GM12891 (cell line): ENCODE results near the gene OPN4.

Experiments
- DNase-seq: peaks from one replicate; pipeline ENCODE4 v3.0.0; 2011; ENCODE audit warnings: low spot score; ENCODE audit not compliant: insufficient read length
- FAIRE-seq: peaks from 2 replicates; lab custom pipeline; 2011; peaks lifted over from hg19 to GRCh38; lab: Jason Lieb, UNC
- PAX5 ChIP-seq: IDR thresholded peaks from 2 replicates; pipeline ENCODE4 v1.6.1; 2011; ENCODE audit warnings: low read length, moderate library complexity, mild to moderate bottlenecking; ENCODE audit not compliant: insufficient read depth, severe bottlenecking
- POLR2A ChIP-seq: IDR thresholded peaks from 2 replicates; pipeline ENCODE4 v1.6.1; 2011; ENCODE audit warnings: low read depth, low read length, control low read depth
- POLR2AphosphoS5 ChIP-seq: IDR thresholded peaks from 2 replicates; pipeline ENCODE4 v1.6.1; 2011; ENCODE audit warnings: low read depth, low read length, control low read depth
- POU2F2 ChIP-seq: IDR thresholded peaks from 2 replicates; pipeline ENCODE4 v1.6.1; 2011; ENCODE audit warnings: low read depth, mild to moderate bottlenecking, control low read depth, low read length, moderate library complexity
- SPI1 ChIP-seq: IDR thresholded peaks from 2 replicates; pipeline ENCODE4 v1.6.1; 2011; ENCODE audit warnings: low read depth, low read length, control low read depth
- TAF1 ChIP-seq: IDR thresholded peaks from 2 replicates; pipeline ENCODE4 v1.6.1; 2011; ENCODE audit warnings: low read depth, low read length, control low read depth

OPN4 gene

DNA sequence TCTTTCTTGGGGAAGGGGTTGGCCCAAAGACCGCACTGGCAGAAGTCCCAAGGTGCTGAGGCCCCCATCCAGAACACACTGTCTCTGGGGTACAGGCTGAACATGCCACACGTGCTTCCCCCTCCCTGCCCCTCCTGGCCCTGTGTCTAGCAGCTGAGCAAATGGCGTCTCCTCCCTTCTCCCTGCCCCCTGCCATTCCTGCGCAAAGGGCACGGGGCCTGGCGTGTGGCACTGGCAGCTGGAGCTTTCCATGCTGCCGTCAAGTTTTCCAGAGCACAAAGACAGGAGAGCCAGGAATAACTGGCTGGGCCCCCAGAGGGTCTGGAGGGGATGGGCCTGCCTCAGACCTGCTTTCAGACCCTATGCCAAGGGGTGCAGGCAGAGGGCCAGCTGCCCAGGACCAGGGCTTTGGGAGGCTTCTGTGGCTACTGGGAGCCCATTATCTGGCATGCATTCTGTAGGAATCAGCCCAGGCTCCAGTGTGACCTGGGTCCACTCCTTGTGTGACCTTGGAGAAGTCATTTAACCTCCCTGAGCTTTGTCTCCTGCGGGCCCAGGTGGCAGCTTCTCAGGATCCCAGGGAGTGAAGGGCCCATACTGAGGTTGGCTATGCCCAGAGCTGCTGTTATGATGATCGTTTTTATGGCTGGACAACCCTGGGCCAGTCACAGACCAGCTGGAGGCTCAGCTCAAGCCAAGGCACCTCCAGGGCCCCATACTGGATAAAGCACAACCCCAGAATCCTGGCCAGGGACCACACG, 13.3 kb downstream of the OPN4 start:
- TF ChIP-seq PAX5 (no peak), TAF1 (no peak), POU2F2 (no peak), POLR2A (no peak), SPI1 (no peak), POLR2AphosphoS5 (no peak)
- FAIRE-seq: no peak
- DNase-seq: no peak

DNA sequence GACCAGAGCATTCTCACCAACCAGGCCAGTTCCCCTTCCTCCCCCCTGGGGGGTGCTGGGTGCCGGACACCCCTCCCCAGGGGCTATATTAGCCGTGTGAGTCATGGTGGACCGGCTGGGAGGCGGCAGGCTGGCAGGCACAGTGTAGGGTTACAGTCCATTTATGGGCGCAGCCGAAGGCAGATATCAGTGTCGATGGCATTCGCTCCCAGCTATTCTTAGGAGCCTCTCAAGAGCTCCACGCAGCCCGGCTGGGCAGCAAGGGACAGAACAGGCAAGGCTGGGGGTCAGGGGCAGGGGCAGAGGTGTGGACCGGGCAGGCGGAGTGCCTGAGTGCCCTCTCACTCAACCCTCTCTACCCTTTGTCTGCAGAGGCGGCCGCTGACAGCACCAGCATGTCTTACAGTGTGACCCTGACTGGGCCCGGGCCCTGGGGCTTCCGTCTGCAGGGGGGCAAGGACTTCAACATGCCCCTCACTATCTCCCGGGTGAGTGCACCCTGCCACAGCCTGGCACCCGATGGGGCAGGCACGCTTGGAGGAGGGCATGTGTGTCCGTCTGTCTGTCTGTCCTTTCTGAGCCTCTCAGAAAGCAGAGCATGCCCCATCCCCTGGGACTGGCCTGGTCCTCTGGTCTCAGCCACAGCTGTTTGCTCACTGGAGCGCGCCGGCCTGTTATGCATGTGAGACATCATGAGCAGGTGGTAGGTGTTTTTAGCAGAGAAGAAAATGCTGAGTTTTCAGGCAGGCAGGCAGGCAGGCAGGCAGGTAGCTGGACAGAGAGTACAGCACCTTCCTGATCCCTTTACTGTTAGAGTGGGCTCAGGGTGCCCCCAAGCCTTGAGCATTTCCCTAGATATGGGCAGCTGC, 14.2 kb downstream of the OPN4 start, which contains the start of gene LDB3:
Gene LDB3, plus strand, starts transcription at position 215 of the 869 bp plus-strand sequence. Its CDS starts 181 bp downstream, at position 396.
- peak; percentile 72 for FAIRE-seq
- DNase-seq: peak; percentile 58
- peak; percentile 32 for TF ChIP-seq PAX5
- peak; percentile 82; the same call in 1 of the 2 replicates for TF ChIP-seq POU2F2
- no peak for TF ChIP-seq POLR2AphosphoS5
- TF ChIP-seq TAF1: no peak
- no peak for TF ChIP-seq SPI1
- TF ChIP-seq POLR2A: no peak

DNA sequence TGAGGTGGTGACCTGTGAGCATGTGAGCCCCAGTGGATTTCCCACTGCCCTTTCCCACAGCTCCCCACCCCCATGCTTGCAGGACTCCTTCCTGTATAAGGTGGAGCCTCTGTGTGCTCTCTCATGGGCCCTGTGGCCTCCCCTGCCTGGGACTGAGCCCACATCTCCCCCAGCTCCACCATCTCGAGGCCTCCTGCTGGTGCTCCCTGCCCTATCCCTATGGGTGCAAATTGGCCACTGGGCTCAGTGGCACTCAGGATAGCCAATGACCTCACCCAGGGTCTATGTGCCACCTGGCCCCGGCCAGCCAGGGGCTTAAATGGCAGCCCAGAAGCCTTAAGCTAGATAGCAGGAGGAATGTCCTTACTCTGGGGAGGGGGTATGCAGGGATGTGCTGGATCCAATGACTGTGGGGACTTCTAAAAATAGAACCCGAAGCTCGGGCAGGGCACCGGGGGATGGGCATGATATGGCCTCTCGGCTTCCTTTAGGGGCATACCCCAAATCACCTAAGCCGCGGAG, 16.0 kb downstream of the OPN4 start:
- no peak for FAIRE-seq
- DNase-seq: no peak
- TF ChIP-seq POLR2A: no peak
- TF ChIP-seq SPI1: no peak
- TF ChIP-seq POU2F2: no peak
- no peak for TF ChIP-seq PAX5
- TF ChIP-seq TAF1: no peak
- TF ChIP-seq POLR2AphosphoS5: no peak

DNA sequence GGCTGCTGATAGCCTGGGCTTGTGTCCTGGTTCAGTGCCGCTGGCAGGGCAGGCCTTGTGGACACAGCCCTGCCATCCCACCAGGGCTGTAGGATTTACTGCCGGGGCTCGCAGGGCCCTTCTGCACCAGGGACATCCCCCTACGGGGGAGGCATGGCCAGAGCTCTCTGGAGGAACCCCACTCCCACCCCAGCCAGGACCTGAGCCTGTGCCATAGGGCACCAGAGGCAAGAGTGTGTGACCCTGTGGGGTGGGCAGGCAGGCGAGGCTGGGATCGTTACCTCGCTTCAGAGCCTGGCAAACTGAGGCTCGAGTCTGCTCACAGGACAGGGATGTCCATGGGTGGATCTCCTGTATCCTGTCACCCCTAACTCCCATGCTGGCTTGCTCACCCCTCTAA, 16.5 kb downstream of the OPN4 start:
- FAIRE-seq (no peak), DNase-seq (no peak)
- TF ChIP-seq SPI1: no peak
- TF ChIP-seq PAX5: no peak
- TF ChIP-seq POLR2AphosphoS5: no peak
- no peak for TF ChIP-seq TAF1
- TF ChIP-seq POLR2A: no peak
- no peak for TF ChIP-seq POU2F2

DNA sequence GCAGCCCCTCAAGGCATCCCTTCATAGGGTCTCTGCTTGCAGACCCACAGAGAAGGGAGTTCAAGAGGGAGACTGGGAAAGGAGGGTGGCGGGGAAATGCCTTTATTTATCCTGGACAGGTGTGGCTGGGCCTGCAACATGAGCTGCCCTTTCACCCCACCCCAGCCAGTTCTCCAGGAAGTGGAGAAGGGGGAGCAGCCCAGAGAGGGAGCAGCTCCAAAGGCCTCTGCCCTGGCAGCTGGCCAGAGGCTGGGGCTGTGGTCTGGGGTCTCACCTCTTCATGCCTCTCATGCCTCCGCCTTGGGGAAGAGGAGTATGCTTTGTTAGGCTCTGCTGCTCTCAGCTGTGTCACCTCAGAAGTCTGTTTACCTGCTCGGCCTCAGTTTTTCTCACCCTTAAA, 17.1 kb downstream of the OPN4 start:
- TF ChIP-seq PAX5: no peak
- no peak for TF ChIP-seq POLR2A
- TF ChIP-seq POU2F2: no peak
- no peak for TF ChIP-seq SPI1
- no peak for TF ChIP-seq TAF1
- no peak for TF ChIP-seq POLR2AphosphoS5
- FAIRE-seq (no peak), DNase-seq (no peak)

DNA sequence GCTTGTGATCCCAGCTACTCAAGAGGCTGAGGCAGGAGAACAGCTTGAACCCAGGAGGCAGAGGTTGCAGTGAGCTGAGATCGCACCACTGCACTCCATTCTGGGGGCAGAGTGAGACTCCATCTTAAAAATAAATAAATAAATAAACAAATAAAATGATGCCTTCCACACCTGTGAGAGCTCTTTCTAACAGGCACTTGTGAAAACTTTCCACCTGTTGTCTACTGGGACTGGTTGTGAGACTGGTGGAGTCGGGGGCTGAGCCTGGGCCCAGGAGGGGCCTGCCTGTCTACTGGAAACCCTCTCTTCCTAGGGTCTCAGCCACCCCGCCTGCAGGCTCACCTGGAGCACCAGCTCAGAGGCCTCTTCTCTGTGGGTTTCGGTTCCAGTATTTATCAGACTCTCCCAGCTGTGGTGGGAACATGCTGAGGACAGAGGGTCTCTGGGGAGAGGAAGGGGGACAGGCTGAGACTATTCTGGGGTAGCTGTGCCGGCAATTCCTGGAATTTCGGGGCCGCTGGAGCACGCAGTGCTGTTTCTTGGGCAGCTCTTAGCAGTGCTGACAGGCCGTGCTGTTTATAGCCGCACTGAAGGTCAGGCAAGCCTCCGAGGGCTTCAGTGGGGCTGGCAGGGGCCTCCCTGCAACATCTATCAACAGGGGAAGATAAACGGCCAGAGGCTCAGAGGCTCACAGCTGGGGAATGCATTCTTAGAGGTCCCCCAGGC, 17.8 kb downstream of the OPN4 start:
- no peak for TF ChIP-seq POU2F2
- TF ChIP-seq TAF1: no peak
- TF ChIP-seq SPI1: no peak
- no peak for TF ChIP-seq POLR2AphosphoS5
- no peak for TF ChIP-seq POLR2A
- no peak for TF ChIP-seq PAX5
- DNase-seq (peak; percentile 53), FAIRE-seq (no peak)

DNA sequence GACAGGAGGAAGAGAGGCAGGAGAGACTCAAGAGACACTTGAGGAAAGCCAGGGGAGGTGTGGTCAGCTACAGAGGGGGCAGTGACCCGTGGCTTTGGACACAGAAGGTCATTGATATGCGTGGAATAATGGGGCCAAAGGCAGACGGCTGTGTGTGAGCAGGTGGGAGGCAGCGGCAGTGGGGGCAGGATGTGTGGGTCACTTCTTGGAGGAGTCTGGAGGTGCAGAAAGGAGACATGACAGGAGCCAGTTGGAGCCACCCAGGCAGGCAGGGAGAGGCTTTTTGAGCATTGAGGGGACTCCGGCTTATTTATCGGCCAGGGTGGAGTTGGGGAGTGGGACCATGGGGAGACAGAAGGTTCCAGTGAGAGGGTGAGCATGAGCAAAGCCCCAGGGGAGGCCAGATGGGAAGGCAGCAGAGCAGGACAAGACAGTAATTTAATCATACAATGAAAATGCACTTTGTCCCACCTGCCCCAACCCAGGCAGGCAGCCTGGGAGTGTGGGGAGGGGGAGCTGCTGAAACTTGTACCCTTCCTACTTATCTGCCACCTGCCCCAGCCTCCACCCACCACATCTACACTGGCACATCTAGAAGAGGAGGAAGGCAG, 19.0 kb downstream of the OPN4 start:
- TF ChIP-seq POU2F2 (no peak), POLR2A (no peak), SPI1 (no peak), PAX5 (no peak), TAF1 (no peak), POLR2AphosphoS5 (no peak)
- peak; percentile 56 for FAIRE-seq
- no peak for DNase-seq

DNA sequence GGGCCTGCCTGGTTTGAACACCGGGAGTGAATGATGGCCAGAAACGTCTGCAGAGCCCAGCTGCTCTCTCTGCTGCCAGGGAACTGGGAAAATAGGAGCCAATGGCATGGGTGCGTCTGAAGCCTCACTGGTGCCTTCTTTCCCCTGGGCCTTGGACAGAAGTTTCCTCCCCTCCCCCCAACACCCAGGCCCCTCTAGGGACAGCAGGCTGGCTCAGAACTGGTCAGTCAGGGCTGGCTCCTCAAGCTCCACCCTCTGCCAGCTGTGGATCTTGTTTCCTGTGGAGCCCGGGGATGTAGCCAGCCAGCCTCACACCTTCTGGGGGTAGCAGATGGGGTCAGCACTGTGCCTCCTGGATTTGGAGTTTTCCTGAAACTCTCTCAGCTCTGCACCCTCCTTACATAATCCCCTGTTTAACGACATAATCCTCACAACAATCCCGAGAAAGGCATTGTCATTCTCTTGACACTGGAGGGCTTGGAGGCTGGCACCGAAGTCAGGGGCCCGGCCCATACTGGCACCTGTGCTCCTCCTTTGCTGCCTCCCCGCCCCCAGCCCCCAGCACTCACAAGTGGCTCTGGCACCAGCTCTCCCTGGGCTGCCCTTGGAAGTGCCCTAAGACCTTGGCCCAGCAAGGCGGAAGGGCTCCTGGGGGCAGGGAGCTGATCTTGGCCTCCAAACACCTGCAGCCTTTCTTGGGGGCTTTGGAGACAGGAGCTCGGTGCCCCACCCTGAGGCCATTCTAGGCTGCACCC, 19.7 kb downstream of the OPN4 start:
- DNase-seq: no peak
- TF ChIP-seq POLR2AphosphoS5: no peak
- no peak for FAIRE-seq
